GM12892 (cell line): ENCODE measurements around the gene ZMYND19.
"Not testable (repeated sequence)": the region's sequence is repeated elsewhere in the genome, so short reads cannot be mapped to it uniquely, and the experiment has no call there.

Experiments
- DNase-seq: peaks from one replicate; pipeline ENCODE4 v3.0.0; 2011; ENCODE audit not compliant: insufficient read length
- FAIRE-seq: peaks from 2 replicates; lab custom pipeline; 2011; peaks lifted over from hg19 to GRCh38; lab: Jason Lieb, UNC
- POLR2A ChIP-seq: IDR thresholded peaks from 2 replicates; pipeline ENCODE4 v1.6.1; 2011; ENCODE audit warnings: low read depth, low read length, control low read depth
- POLR2AphosphoS5 ChIP-seq: IDR thresholded peaks from 2 replicates; pipeline ENCODE4 v1.6.1; 2011; ENCODE audit warnings: low read depth, low read length, control low read depth
- TAF1 ChIP-seq: IDR thresholded peaks from 2 replicates; pipeline ENCODE4 v1.6.1; 2011; ENCODE audit warnings: low read depth, mild to moderate bottlenecking, control low read depth, low read length, borderline replicate concordance

ZMYND19 gene

GRCh38 chr9:137582286-137582860 lies 7.9 kb downstream of the ZMYND19 start:
- TF ChIP-seq TAF1, result no peak
- no peak for FAIRE-seq
- no peak for DNase-seq

GRCh38 chr9:137581361-137582285 lies 8.7 kb downstream of the ZMYND19 start:
- DNase-seq (no peak), FAIRE-seq (no peak)
- TF ChIP-seq TAF1 (no peak), POLR2AphosphoS5 (no peak), POLR2A (no peak)

GRCh38 chr9:137580954-137581322 lies 9.4 kb downstream of the ZMYND19 start:
- FAIRE-seq, result no peak
- no peak for DNase-seq
- TF ChIP-seq TAF1 (no peak), POLR2AphosphoS5 (no peak; the same call in 1 of the 2 replicates), POLR2A (0 out of 2 replicates have a peak, but pooled peaks have one; percentile 2)

GRCh38 chr9:137580209-137580953 lies 9.9 kb downstream of the ZMYND19 start:
- FAIRE-seq, result no peak
- TF ChIP-seq POLR2A (0 out of 2 replicates have a peak, but pooled peaks have one; percentile 29), POLR2AphosphoS5 (peak; percentile 44), TAF1 (no peak)
- DNase-seq, result no peak

- no peak for TF ChIP-seq TAF1
- no peak for TF ChIP-seq POLR2AphosphoS5
- TF ChIP-seq POLR2A, result no peak
- FAIRE-seq (no peak), DNase-seq (no peak)
These were observed 11.1 kb downstream of the ZMYND19 start for GRCh38 chr9:137579259-137579604.

- TF ChIP-seq POLR2A (peak; percentile 80), TAF1 (peak; percentile 47), POLR2AphosphoS5 (no peak; the same call in 1 of the 2 replicates)
- DNase-seq, result peak; percentile 100
- FAIRE-seq, result peak; percentile 96
These were observed 11.6 kb downstream of the ZMYND19 start, which contains the start of gene DPH7 for GRCh38 chr9:137578518-137579258. Gene DPH7 (minus strand): TSS chr9:137578925. CDS start chr9:137578777, 148 bp downstream.

- FAIRE-seq (peak; percentile 38), DNase-seq (no peak)
- TF ChIP-seq POLR2AphosphoS5, result no peak; the same call in 1 of the 2 replicates
- no peak for TF ChIP-seq TAF1
- TF ChIP-seq POLR2A, result no peak
These were observed 14.4 kb downstream of the ZMYND19 start for GRCh38 chr9:137575716-137576411.

- FAIRE-seq (no peak), DNase-seq (no peak)
- TF ChIP-seq POLR2A (no peak), POLR2AphosphoS5 (no peak), TAF1 (no peak)
These were observed 15.0 kb downstream of the ZMYND19 start for GRCh38 chr9:137575364-137575715.

- TF ChIP-seq POLR2A, result no peak
- no peak for TF ChIP-seq POLR2AphosphoS5
- no peak for TF ChIP-seq TAF1
- DNase-seq, result no peak
- no peak for FAIRE-seq
These were observed 16.1 kb downstream of the ZMYND19 start for GRCh38 chr9:137574192-137574591.

- TF ChIP-seq POLR2A (no peak), TAF1 (no peak), POLR2AphosphoS5 (no peak)
- no peak for FAIRE-seq
- no peak for DNase-seq
These were observed 19.7 kb downstream of the ZMYND19 start for GRCh38 chr9:137570566-137570965.

GRCh38 chr9:137569609-137570203 lies 20.6 kb downstream of the ZMYND19 start:
- no peak for FAIRE-seq
- TF ChIP-seq POLR2A (no peak), TAF1 (no peak), POLR2AphosphoS5 (no peak)
- no peak for DNase-seq

GRCh38 chr9:137568445-137568844 lies 21.9 kb downstream of the ZMYND19 start:
- FAIRE-seq, result not testable (repeated sequence)

More at GRCh38 chr9:137568445-137568844, 21.9 kb downstream of the ZMYND19 start:
- DNase-seq, result not testable (repeated sequence)
